Activated CD4-positive, alpha-beta T cell treated with anti-CD3 and anti-CD28 coated beads, Interleukin-2, amount 50 U/mL, for 4 hours (primary cell): Measurements from ENCODE around the gene CTU1.

ENCODE experiments used
- DNase-seq, 2 experiments: peaks; one replicate each; pipeline ENCODE4 v3.0.0-alpha.2; 2020

CTU1 gene

GRCh38 chr19:51102991-51103390 is 5.2 kb downstream of the CTU1 start:
- DNase-seq: no peak

- no peak for DNase-seq
Observed at GRCh38 chr19:51101171-51101865, 6.9 kb downstream of the CTU1 start.

- DNase-seq: no peak
Observed at GRCh38 chr19:51100601-51101000, 7.6 kb downstream of the CTU1 start.

- DNase-seq: no peak
Observed at GRCh38 chr19:51099047-51099382, 9.2 kb downstream of the CTU1 start.

- DNase-seq: peak; percentile 20 to 23
Observed at GRCh38 chr19:51098365-51099046, 9.7 kb downstream of the CTU1 start.

- DNase-seq: no peak
Observed at GRCh38 chr19:51097796-51098195, 10.4 kb downstream of the CTU1 start.

- DNase-seq: peak; percentile 64 to 67
Observed at GRCh38 chr19:51097166-51097738, 11.0 kb downstream of the CTU1 start.

GRCh38 chr19:51096473-51097165 is 11.6 kb downstream of the CTU1 start:
- no peak for DNase-seq

GRCh38 chr19:51094696-51095279 is 13.4 kb downstream of the CTU1 start:
- peak in 1 of 2 experiments; percentile 13 for DNase-seq

- no peak for DNase-seq
Observed at GRCh38 chr19:51093510-51094345, 14.5 kb downstream of the CTU1 start.

- no peak for DNase-seq
Observed at GRCh38 chr19:51093101-51093500, 15.1 kb downstream of the CTU1 start.

- DNase-seq: no peak
Observed at GRCh38 chr19:51091895-51092873, 16.0 kb downstream of the CTU1 start.

GRCh38 chr19:51091126-51091525 is 17.1 kb downstream of the CTU1 start:
- DNase-seq: no peak

- DNase-seq: no peak
Observed at GRCh38 chr19:51090471-51090870, 17.7 kb downstream of the CTU1 start.

GRCh38 chr19:51089786-51090185 is 18.4 kb downstream of the CTU1 start:
- DNase-seq: no peak

GRCh38 chr19:51086153-51086850 is 21.9 kb downstream of the CTU1 start:
- no peak for DNase-seq

GRCh38 chr19:51084505-51084904 is 23.7 kb downstream of the CTU1 start:
- DNase-seq: no peak

- no peak for DNase-seq
Observed at GRCh38 chr19:51083783-51084182, 24.4 kb downstream of the CTU1 start.

- DNase-seq: no peak
Observed at GRCh38 chr19:51083181-51083580, 25.0 kb downstream of the CTU1 start.

GRCh38 chr19:51082611-51083010 is 25.6 kb downstream of the CTU1 start, which contains the start of gene KLK14:
Gene KLK14 (minus strand): TSS chr19:51082887. CDS start chr19:51082614, 273 bp downstream.
- DNase-seq: no peak
